GM18526 (cell line): ENCODE results near the gene EPB42.

Experiments used
- POLR2A ChIP-seq: IDR thresholded peaks from 3 replicates; pipeline ENCODE4 v1.6.1; 2011; ENCODE audit not compliant: insufficient read length; ENCODE audit errors: extremely low read depth

Gene EPB42

GRCh38 chr15:43209059-43209824 lies 11.6 kb downstream of the EPB42 start:
- TF ChIP-seq POLR2A, result no peak

GRCh38 chr15:43208052-43209002 lies 12.5 kb downstream of the EPB42 start:
- no peak for TF ChIP-seq POLR2A

GRCh38 chr15:43207024-43207423 lies 13.8 kb downstream of the EPB42 start:
- TF ChIP-seq POLR2A, result no peak

- no peak for TF ChIP-seq POLR2A
Observed at GRCh38 chr15:43206054-43206453, 14.8 kb downstream of the EPB42 start.

- TF ChIP-seq POLR2A, result no peak
Observed at GRCh38 chr15:43204016-43204901, 16.6 kb downstream of the EPB42 start.

- no peak for TF ChIP-seq POLR2A
Observed at GRCh38 chr15:43199945-43200488, 20.8 kb downstream of the EPB42 start.

- TF ChIP-seq POLR2A, result no peak
Observed at GRCh38 chr15:43198992-43199391, 21.8 kb downstream of the EPB42 start.

GRCh38 chr15:43196760-43197548 lies 23.9 kb downstream of the EPB42 start:
- TF ChIP-seq POLR2A, result no peak

- no peak for TF ChIP-seq POLR2A
Observed at GRCh38 chr15:43194795-43195194, 26.0 kb downstream of the EPB42 start.

GRCh38 chr15:43193710-43194109 lies 27.1 kb downstream of the EPB42 start:
- no peak for TF ChIP-seq POLR2A

GRCh38 chr15:43190178-43190577 lies 30.6 kb downstream of the EPB42 start:
- no peak for TF ChIP-seq POLR2A

GRCh38 chr15:43189296-43189695 lies 31.5 kb downstream of the EPB42 start:
- no peak for TF ChIP-seq POLR2A

- TF ChIP-seq POLR2A, result no peak
Observed at GRCh38 chr15:43187544-43188155, 33.2 kb downstream of the EPB42 start.

GRCh38 chr15:43186003-43186353 lies 34.8 kb downstream of the EPB42 start:
- no peak for TF ChIP-seq POLR2A
